ENCODE data around the gene IQGAP3. TPM values are rescaled to one million over a fixed set of nuclear protein-coding genes. Genes with fewer than 3 reads are reported as not detected.

The IQGAP3 gene
- total RNA-seq, 1 experiment from 2014 or later = 93.6 TPM

DNA sequence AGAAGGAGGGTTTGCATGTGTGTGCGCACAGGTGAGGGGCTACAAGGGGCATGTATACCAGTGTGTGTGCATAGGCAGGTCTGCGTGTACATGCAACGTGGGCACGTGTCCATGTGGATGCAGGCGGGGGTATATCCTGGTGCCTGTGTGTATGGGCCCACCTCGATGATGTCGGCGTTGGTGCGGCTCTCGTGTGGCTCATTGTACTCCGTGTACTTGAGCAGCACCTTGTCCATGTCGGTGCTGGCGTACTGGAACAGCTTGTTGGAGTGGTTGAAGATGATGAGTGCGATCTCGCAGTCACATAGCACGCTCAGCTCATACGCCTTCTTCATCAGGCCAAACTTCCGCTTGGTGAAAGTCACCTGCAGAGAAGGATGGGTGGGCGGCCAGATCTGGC is 90.1 kb downstream of the IQGAP3 start:
- Mint-ChIP-seq H3K27ac (ENCODE audit: unreplicated experiment) (no peak overlapping the region), H3K4me1 (ENCODE audit: low read depth, unreplicated experiment) (no peaks in the 10 kb centered on the region), H3K36me3 (ENCODE audit: insufficient read depth, unreplicated experiment) (peaks cover 35% of the 10 kb centered on the region), H3K4me3 (ENCODE audit: low read depth, unreplicated experiment) (no peak overlapping the region), H3K9me3 (ENCODE audit: low read depth, unreplicated experiment) (peaks cover 2% of the 10 kb centered on the region), H3K27me3 (ENCODE audit: unreplicated experiment) (no peaks in the 10 kb centered on the region)
- CTCF ChIA-PET = interaction anchor here (1.3 kb wide), 1 partner anchor 10 kb away, joined by 4 read pairs; no protein-coding TSS in a partner anchor
- DNase-seq = no peak
- TF ChIP-seq, protein P1, sequence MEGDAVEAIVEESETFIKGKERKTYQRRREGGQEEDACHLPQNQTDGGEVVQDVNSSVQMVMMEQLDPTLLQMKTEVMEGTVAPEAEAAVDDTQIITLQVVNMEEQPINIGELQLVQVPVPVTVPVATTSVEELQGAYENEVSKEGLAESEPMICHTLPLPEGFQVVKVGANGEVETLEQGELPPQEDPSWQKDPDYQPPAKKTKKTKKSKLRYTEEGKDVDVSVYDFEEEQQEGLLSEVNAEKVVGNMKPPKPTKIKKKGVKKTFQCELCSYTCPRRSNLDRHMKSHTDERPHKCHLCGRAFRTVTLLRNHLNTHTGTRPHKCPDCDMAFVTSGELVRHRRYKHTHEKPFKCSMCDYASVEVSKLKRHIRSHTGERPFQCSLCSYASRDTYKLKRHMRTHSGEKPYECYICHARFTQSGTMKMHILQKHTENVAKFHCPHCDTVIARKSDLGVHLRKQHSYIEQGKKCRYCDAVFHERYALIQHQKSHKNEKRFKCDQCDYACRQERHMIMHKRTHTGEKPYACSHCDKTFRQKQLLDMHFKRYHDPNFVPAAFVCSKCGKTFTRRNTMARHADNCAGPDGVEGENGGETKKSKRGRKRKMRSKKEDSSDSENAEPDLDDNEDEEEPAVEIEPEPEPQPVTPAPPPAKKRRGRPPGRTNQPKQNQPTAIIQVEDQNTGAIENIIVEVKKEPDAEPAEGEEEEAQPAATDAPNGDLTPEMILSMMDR (IDR thresholded peaks at IDR 0.05; ENCODE audit: unreplicated experiment) = no peak
- BruUV-seq (replicated peaks) = no TSS peak
- intact Hi-C loops (cut with micrococcal nuclease; ENCODE audit: unreplicated experiment) = no loop called here

DNA sequence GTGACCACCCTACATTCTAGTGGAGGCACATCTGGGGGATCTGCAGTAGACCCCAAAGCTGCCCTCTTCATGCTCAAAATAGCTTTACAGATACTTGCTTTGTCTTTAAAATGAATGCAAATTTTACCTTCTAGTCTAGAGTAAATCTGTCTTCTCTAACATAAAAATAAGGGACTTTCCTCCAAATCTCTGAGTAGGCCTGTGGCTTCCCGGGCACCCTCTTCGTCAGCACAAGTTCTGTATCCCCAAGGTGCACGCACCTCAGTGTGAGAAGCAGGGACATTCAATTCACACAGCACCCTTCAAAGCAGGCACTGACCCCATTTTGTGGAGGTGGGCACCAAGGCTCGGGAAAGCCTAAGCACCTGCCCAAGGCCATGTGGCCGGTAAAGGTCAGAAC is 90.8 kb downstream of the IQGAP3 start:
- TSS peak; percentile 8 for BruUV-seq (replicated peaks)
- no peak overlapping the region for H3K27ac Mint-ChIP-seq (ENCODE audit: unreplicated experiment)
- peaks cover 2% of the 10 kb centered on the region for H3K9me3 Mint-ChIP-seq (ENCODE audit: low read depth, unreplicated experiment)
- no peak overlapping the region for H3K4me3 Mint-ChIP-seq (ENCODE audit: low read depth, unreplicated experiment)
- H3K27me3 Mint-ChIP-seq (ENCODE audit: unreplicated experiment) = no peaks in the 10 kb centered on the region
- no peak for DNase-seq
- intact Hi-C loops (cut with micrococcal nuclease; ENCODE audit: unreplicated experiment) = no loop called here
- CTCF ChIA-PET = interaction anchor here (1.3 to 1.4 kb wide), 2 partner anchors 10 to 24 kb away, joined by 4 to 5 read pairs; no protein-coding TSS in a partner anchor
- no peaks in the 10 kb centered on the region for H3K4me1 Mint-ChIP-seq (ENCODE audit: low read depth, unreplicated experiment)
- peaks cover 39% of the 10 kb centered on the region for H3K36me3 Mint-ChIP-seq (ENCODE audit: insufficient read depth, unreplicated experiment)
- TF ChIP-seq, protein P1 (IDR thresholded peaks at IDR 0.05; ENCODE audit: unreplicated experiment) = no peak

DNA sequence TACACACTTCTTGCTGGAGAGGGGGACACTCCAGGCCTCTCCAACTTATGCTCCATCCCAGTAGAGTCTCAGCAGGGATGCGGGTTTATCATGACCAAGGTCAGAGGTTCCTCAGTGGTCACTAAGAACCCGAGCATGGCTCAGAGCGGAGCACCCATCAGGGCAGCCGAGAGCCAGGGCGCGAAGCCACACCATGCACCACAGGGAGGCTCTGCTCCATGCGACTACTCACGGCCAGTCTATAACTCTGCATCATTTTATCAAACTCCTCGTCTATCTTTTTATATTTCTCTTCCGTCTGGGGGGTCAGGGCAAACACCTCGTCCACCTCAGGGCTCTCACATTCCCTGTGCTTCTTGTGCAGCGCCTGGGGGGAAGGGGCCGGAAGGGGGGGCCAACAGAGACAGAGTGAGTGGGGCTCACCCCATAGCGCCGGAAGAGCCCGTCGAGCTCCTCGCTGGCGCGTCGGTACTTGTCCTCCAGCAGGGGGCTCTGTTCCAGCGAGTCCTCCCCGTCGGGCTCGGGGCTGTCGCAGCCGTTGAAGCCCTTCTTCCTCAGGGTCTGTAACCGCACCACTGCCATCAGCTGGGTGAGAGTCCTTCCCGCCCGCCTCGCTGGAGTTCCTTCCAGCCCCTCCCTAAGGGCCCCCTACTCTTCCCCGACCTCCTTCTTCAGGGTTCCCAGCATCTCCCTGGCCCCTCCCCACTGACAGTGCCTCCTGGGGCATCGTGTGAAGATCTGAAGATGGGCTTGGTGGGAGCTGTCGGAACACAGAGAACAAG is 91.8 kb downstream of the IQGAP3 start:
- BruUV-seq (replicated peaks) = no TSS peak
- CTCF ChIA-PET = interaction anchor here (0.6 to 1.4 kb wide), 5 partner anchors 9 to 23 kb away, joined by 3 to 7 read pairs (median 5); partner anchors contain the start of gene MEF2D
- Mint-ChIP-seq H3K4me1 (ENCODE audit: low read depth, unreplicated experiment) (no peaks in the 10 kb centered on the region), H3K9me3 (ENCODE audit: low read depth, unreplicated experiment) (no peaks in the 10 kb centered on the region), H3K36me3 (ENCODE audit: insufficient read depth, unreplicated experiment) (peaks cover 48% of the 10 kb centered on the region), H3K4me3 (ENCODE audit: low read depth, unreplicated experiment) (no peak overlapping the region), H3K27me3 (ENCODE audit: unreplicated experiment) (no peaks in the 10 kb centered on the region), H3K27ac (ENCODE audit: unreplicated experiment) (no peak overlapping the region)
- TF ChIP-seq, protein P1 (IDR thresholded peaks at IDR 0.05; ENCODE audit: unreplicated experiment) = peak; percentile 79
- peak; percentile 19 for DNase-seq
- intact Hi-C loops (cut with micrococcal nuclease; ENCODE audit: unreplicated experiment) = no loop called here

DNA sequence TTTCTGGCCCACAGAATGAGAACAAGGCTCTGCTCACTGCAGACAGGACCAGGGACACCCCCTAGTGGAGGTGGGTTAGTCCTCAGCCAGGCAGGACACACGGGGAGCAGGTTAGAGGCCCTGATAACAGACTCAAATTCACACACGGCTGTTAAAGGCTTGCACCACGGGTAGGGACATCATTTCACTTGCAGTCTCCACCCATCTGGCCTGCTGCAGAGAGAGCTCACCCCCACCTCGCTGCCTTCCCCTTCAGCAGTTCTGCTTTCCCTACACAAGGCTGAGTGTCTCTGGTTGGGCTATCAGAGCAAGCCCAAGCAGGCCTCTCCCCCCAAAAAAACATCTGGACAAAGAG is 92.4 kb downstream of the IQGAP3 start:
- TF ChIP-seq, protein P1 (IDR thresholded peaks at IDR 0.05; ENCODE audit: unreplicated experiment) = no peak
- no peak overlapping the region for H3K4me3 Mint-ChIP-seq (ENCODE audit: low read depth, unreplicated experiment)
- no peaks in the 10 kb centered on the region for H3K27me3 Mint-ChIP-seq (ENCODE audit: unreplicated experiment)
- CTCF ChIA-PET = interaction anchor here (0.6 to 1.4 kb wide), 6 partner anchors 8 to 28 kb away, joined by 3 to 7 read pairs (median 4); partner anchors contain the start of gene MEF2D
- no TSS peak for BruUV-seq (replicated peaks)
- peak; percentile 36 for DNase-seq
- no peaks in the 10 kb centered on the region for H3K9me3 Mint-ChIP-seq (ENCODE audit: low read depth, unreplicated experiment)
- no peak overlapping the region for H3K27ac Mint-ChIP-seq (ENCODE audit: unreplicated experiment)
- peaks cover 54% of the 10 kb centered on the region for H3K36me3 Mint-ChIP-seq (ENCODE audit: insufficient read depth, unreplicated experiment)
- H3K4me1 Mint-ChIP-seq (ENCODE audit: low read depth, unreplicated experiment) = no peaks in the 10 kb centered on the region
- intact Hi-C loops (cut with micrococcal nuclease; ENCODE audit: unreplicated experiment) = no loop called here

Measured in Calu3 (cell line).